NCI-H1436 treated with DMSO at 0.1 percent for 48 hours (cell line): ENCODE results near the gene DCP1B.

Source experiments
- DNase-seq: peaks from one replicate; lab custom pipeline; 2025; lab: John Stamatoyannopoulos, UW

Gene DCP1B

GRCh38 chr12:2017546-2018337, 13.5 kb upstream of the DCP1B start:
- no peak for DNase-seq

GRCh38 chr12:2016862-2017545, 12.7 kb upstream of the DCP1B start:
- no peak for DNase-seq

- no peak for DNase-seq
Measured at GRCh38 chr12:2014231-2014630, 10.0 kb upstream of the DCP1B start.

GRCh38 chr12:2013527-2014223, 9.4 kb upstream of the DCP1B start:
- no peak for DNase-seq

- no peak for DNase-seq
Measured at GRCh38 chr12:2013086-2013485, 8.8 kb upstream of the DCP1B start.

GRCh38 chr12:2011643-2012607, 7.7 kb upstream of the DCP1B start:
- no peak for DNase-seq

- no peak for DNase-seq
Measured at GRCh38 chr12:2009623-2010022, 5.4 kb upstream of the DCP1B start.

GRCh38 chr12:2008677-2009076, 4.4 kb upstream of the DCP1B start:
- DNase-seq: no peak

GRCh38 chr12:2003676-2004112, 563 bp downstream of the DCP1B start:
- no peak for DNase-seq

- no peak for DNase-seq
Measured at GRCh38 chr12:1995205-1995896, 8.9 kb downstream of the DCP1B start.

- no peak for DNase-seq
Measured at GRCh38 chr12:1994429-1995143, 9.7 kb downstream of the DCP1B start.

- no peak for DNase-seq
Measured at GRCh38 chr12:1993871-1994371, 10.3 kb downstream of the DCP1B start.

- no peak for DNase-seq
Measured at GRCh38 chr12:1993341-1993740, 10.9 kb downstream of the DCP1B start.

GRCh38 chr12:1992732-1993131, 11.5 kb downstream of the DCP1B start:
- no peak for DNase-seq

GRCh38 chr12:1989111-1989510, 15.1 kb downstream of the DCP1B start:
- no peak for DNase-seq

- DNase-seq: no peak
Measured at GRCh38 chr12:1984759-1985158, 19.5 kb downstream of the DCP1B start.

GRCh38 chr12:1980282-1980681, 24.0 kb downstream of the DCP1B start:
- DNase-seq: no peak

- DNase-seq: no peak
Measured at GRCh38 chr12:1978078-1978862, 26.0 kb downstream of the DCP1B start.

GRCh38 chr12:1977588-1977987, 26.7 kb downstream of the DCP1B start:
- DNase-seq: no peak
